HEK293 (cell line): ENCODE measurements around the gene IFNLR1.
A peak's percentile ranks its signal among the peaks of the same experiment; 100 is the strongest.

ENCODE experiments used
- CTCF ChIA-PET: fragments of 350-600 bp; formaldehyde crosslinking; extraction: SDS; loops from one replicate; lab custom pipeline; 2021; ENCODE audit warnings: antibody characterized with exemption; lab: Yijun Ruan, JAX
- POLR2A ChIA-PET: fragments of 300-600 bp; formaldehyde crosslinking; extraction: SDS; loops from one replicate; lab custom pipeline; 2020; ENCODE audit warnings: antibody characterized with exemption, inconsistent platforms; lab: Yijun Ruan, JAX
- H3K27ac ChIP-seq: fragments of 200-500 bp; sonication (Bioruptor generic); 2 replicates; pipeline ENCODE4 v1.5.1; 2014; ENCODE audit warnings: low read depth, low read length, control low read depth, inconsistent platforms; ENCODE audit errors: extremely low read depth
- H3K36me3 ChIP-seq, 2 experiments: fragments of 200-500 bp in 1 of 2; sonication (Bioruptor generic) in 1 of 2; 1 replicate in 1 of 2; 2 replicates in 1 of 2; pipeline ENCODE4 v1.5.1; 2014 to 2017; ENCODE audit warnings: inconsistent platforms in 2 of 2, low read length in 2 of 2; ENCODE audit not compliant: control insufficient read depth in 2 of 2, insufficient read depth in 1 of 2
- H3K4me1 ChIP-seq: fragments of 200-500 bp; sonication (Bioruptor generic); 2 replicates; pipeline ENCODE4 v1.5.1; 2014; ENCODE audit warnings: mild to moderate bottlenecking, low read length, inconsistent platforms; ENCODE audit not compliant: control insufficient read depth, insufficient read depth
- H3K4me3 ChIP-seq: 2 replicates; pipeline ENCODE4 v1.5.1; 2011; ENCODE audit warnings: low read depth, mild to moderate bottlenecking, control low read depth, low read length, moderate library complexity
- H3K9me3 ChIP-seq: fragments of 200-500 bp; sonication (Bioruptor generic); 2 replicates; pipeline ENCODE4 v1.5.1; 2014; ENCODE audit warnings: low read depth, low read length, inconsistent platforms; ENCODE audit not compliant: control insufficient read depth, insufficient read depth
- BCL11A ChIP-seq: fragments of 450-650 bp; formaldehyde crosslinking; IDR thresholded peaks from 2 replicates; pipeline ENCODE4 v1.5.1; 2016; ENCODE audit warnings: low read depth, missing biosample characterization, missing genetic modification characterization
- BCL11B ChIP-seq: fragments of 450-650 bp; formaldehyde crosslinking; IDR thresholded peaks from 2 replicates; pipeline ENCODE4 v1.5.1; 2016; ENCODE audit warnings: low read depth, missing biosample characterization, missing genetic modification characterization
- CTCF ChIP-seq: fragments of 450-650 bp; formaldehyde crosslinking; IDR thresholded peaks from 2 replicates; pipeline ENCODE4 v1.5.1; 2016; ENCODE audit warnings: missing biosample characterization, missing genetic modification characterization
- GLIS1 ChIP-seq: fragments of 450-650 bp; formaldehyde crosslinking; IDR thresholded peaks from 2 replicates; pipeline ENCODE4 v1.5.1; 2016; ENCODE audit warnings: missing biosample characterization, missing genetic modification characterization
- KLF1 ChIP-seq: fragments of 450-650 bp; formaldehyde crosslinking; IDR thresholded peaks from 2 replicates; pipeline ENCODE4 v1.5.1; 2016; ENCODE audit warnings: missing biosample characterization, missing genetic modification characterization
- KLF8 ChIP-seq: fragments of 450-650 bp; formaldehyde crosslinking; IDR thresholded peaks from 2 replicates; pipeline ENCODE4 v1.5.1; 2016; ENCODE audit warnings: missing biosample characterization, missing genetic modification characterization
- PRDM2 ChIP-seq: fragments of 450-650 bp; formaldehyde crosslinking; IDR thresholded peaks from 2 replicates; pipeline ENCODE4 v1.5.1; 2016; ENCODE audit warnings: missing biosample characterization, missing genetic modification characterization, borderline replicate concordance
- SP2 ChIP-seq: fragments of 450-650 bp; formaldehyde crosslinking; IDR thresholded peaks from 2 replicates; pipeline ENCODE4 v1.5.1; 2016; ENCODE audit warnings: missing biosample characterization, missing genetic modification characterization
- YY1 ChIP-seq: fragments of 450-650 bp; formaldehyde crosslinking; IDR thresholded peaks from 2 replicates; pipeline ENCODE4 v1.5.1; 2018; ENCODE audit warnings: missing biosample characterization, missing genetic modification characterization
- ZBTB8A ChIP-seq: fragments of 450-650 bp; formaldehyde crosslinking; IDR thresholded peaks from 2 replicates; pipeline ENCODE4 v1.5.1; 2016; ENCODE audit warnings: missing biosample characterization, missing genetic modification characterization
- ZFP37 ChIP-seq: fragments of 450-650 bp; formaldehyde crosslinking; IDR thresholded peaks from 2 replicates; pipeline ENCODE4 v1.5.1; 2016; ENCODE audit warnings: missing biosample characterization, missing genetic modification characterization
- ZIC2 ChIP-seq: fragments of 450-650 bp; formaldehyde crosslinking; IDR thresholded peaks from 2 replicates; pipeline ENCODE4 v1.5.1; 2016; ENCODE audit warnings: missing biosample characterization, missing genetic modification characterization
- ZNF24 ChIP-seq: fragments of 450-650 bp; formaldehyde crosslinking; IDR thresholded peaks from 2 replicates; pipeline ENCODE4 v1.5.1; 2016; ENCODE audit warnings: missing biosample characterization, missing genetic modification characterization
- ZNF335 ChIP-seq: fragments of 450-650 bp; formaldehyde crosslinking; conservative IDR thresholded peaks from 2 replicates; pipeline ENCODE4 v1.5.1; 2016; ENCODE audit warnings: missing biosample characterization, missing genetic modification characterization
- ZNF341 ChIP-seq: fragments of 450-650 bp; formaldehyde crosslinking; IDR thresholded peaks from 2 replicates; pipeline ENCODE4; 2016; ENCODE audit warnings: low read depth, missing biosample characterization, missing genetic modification characterization
- ZNF423 ChIP-seq: fragments of 450-650 bp; formaldehyde crosslinking; IDR thresholded peaks from 2 replicates; pipeline ENCODE4 v1.5.1; 2016; ENCODE audit warnings: missing biosample characterization, missing genetic modification characterization
- ZNF501 ChIP-seq: fragments of 450-650 bp; formaldehyde crosslinking; IDR thresholded peaks from 2 replicates; pipeline ENCODE4 v1.5.1; 2016; ENCODE audit warnings: missing biosample characterization, missing genetic modification characterization
- ZNF654 ChIP-seq: fragments of 450-650 bp; formaldehyde crosslinking; IDR thresholded peaks from 2 replicates; pipeline ENCODE4 v1.5.1; 2016; ENCODE audit warnings: low read depth, missing biosample characterization, missing genetic modification characterization
- TF ChIP-seq, protein P1 (sequence below): fragments of 450-650 bp; formaldehyde crosslinking; IDR thresholded peaks from 2 replicates; pipeline ENCODE4 v1.5.1; 2016; ENCODE audit warnings: missing biosample characterization, missing genetic modification characterization
- TF ChIP-seq, protein P2 (sequence below): fragments of 450-650 bp; formaldehyde crosslinking; IDR thresholded peaks from 2 replicates; pipeline ENCODE4 v1.5.1; 2016; ENCODE audit warnings: missing biosample characterization, missing genetic modification characterization
- TF ChIP-seq, protein P3 (sequence below): fragments of 450-650 bp; formaldehyde crosslinking; IDR thresholded peaks from 2 replicates; pipeline ENCODE4 v1.5.1; 2016; ENCODE audit warnings: missing biosample characterization, missing genetic modification characterization, low read depth
- TF ChIP-seq, protein P4 (sequence below): fragments of 450-650 bp; formaldehyde crosslinking; optimal IDR thresholded peaks from 2 replicates; pipeline ENCODE3; 2016; ENCODE audit warnings: missing biosample characterization, mild to moderate bottlenecking, missing genetic modification characterization

IFNLR1 gene

GRCh38 chr1:24186993-24187790, at the start of gene IFNLR1:
IFNLR1 (minus strand) TSS chr1:24187289; CDS start chr1:24187248, 41 bp downstream.
- Histone ChIP-seq H3K4me3 (peak within 1 kb of the TSS; percentile 69), H3K9me3 (no peaks in the 10 kb centered on the region), H3K4me1 (peaks cover 3% of the 10 kb centered on the region), H3K36me3 (peaks cover 3 to 5% of the 10 kb centered on the region in 2 experiments; a peak in 1 of 3 replicates), H3K27ac (peak within 1 kb of the TSS; percentile 82)
- POLR2A ChIA-PET: interaction anchor here (0.7 kb wide), 1 partner anchor 162 kb away, joined by 3 read pairs; no protein-coding TSS in a partner anchor
- CTCF ChIA-PET: interaction anchor here (0.6 to 5.7 kb wide), 9 partner anchors 12 to 230 kb away, joined by 3 to 43 read pairs (median 4); no protein-coding TSS in a partner anchor
- TF ChIP-seq ZNF501 (tag by site-specific recombination) (peak; percentile 52), ZBTB8A (tag by site-specific recombination) (0 out of 2 replicates have a peak, but pooled peaks have one; percentile 39), PRDM2 (tag by site-specific recombination) (no peak), ZNF341 (tag by site-specific recombination) (peak; percentile 52; the same call in 1 of the 2 replicates), KLF8 (tag by site-specific recombination) (peak; percentile 66), ZIC2 (tag by site-specific recombination) (peak; percentile 67; the same call in 1 of the 2 replicates), ZNF24 (tag by site-specific recombination) (peak; percentile 55; the same call in 1 of the 2 replicates), SP2 (tag by site-specific recombination) (peak; percentile 78), ZNF654 (tag by site-specific recombination) (no peak), BCL11B (tag by site-specific recombination) (no peak; the same call in 1 of the 2 replicates), ZNF335 (peak; percentile 67), GLIS1 (tag by site-specific recombination) (peak; percentile 79), YY1 (tag by site-specific recombination) (peak; percentile 17), BCL11A (tag by site-specific recombination) (0 out of 2 replicates have a peak, but pooled peaks have one; percentile 41), CTCF (tag by site-specific recombination) (no peak), KLF1 (tag by site-specific recombination) (peak; percentile 45), ZFP37 (0 out of 2 replicates have a peak, but pooled peaks have one; percentile 32), ZNF423 (peak; percentile 95)
- TF ChIP-seq, protein P1, sequence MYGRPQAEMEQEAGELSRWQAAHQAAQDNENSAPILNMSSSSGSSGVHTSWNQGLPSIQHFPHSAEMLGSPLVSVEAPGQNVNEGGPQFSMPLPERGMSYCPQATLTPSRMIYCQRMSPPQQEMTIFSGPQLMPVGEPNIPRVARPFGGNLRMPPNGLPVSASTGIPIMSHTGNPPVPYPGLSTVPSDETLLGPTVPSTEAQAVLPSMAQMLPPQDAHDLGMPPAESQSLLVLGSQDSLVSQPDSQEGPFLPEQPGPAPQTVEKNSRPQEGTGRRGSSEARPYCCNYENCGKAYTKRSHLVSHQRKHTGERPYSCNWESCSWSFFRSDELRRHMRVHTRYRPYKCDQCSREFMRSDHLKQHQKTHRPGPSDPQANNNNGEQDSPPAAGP (tag by site-specific recombination): peak; percentile 52; the same call in 1 of the 2 replicates
- TF ChIP-seq, protein P2, sequence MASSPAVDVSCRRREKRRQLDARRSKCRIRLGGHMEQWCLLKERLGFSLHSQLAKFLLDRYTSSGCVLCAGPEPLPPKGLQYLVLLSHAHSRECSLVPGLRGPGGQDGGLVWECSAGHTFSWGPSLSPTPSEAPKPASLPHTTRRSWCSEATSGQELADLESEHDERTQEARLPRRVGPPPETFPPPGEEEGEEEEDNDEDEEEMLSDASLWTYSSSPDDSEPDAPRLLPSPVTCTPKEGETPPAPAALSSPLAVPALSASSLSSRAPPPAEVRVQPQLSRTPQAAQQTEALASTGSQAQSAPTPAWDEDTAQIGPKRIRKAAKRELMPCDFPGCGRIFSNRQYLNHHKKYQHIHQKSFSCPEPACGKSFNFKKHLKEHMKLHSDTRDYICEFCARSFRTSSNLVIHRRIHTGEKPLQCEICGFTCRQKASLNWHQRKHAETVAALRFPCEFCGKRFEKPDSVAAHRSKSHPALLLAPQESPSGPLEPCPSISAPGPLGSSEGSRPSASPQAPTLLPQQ (tag by site-specific recombination): peak; percentile 48
- TF ChIP-seq, protein P3, sequence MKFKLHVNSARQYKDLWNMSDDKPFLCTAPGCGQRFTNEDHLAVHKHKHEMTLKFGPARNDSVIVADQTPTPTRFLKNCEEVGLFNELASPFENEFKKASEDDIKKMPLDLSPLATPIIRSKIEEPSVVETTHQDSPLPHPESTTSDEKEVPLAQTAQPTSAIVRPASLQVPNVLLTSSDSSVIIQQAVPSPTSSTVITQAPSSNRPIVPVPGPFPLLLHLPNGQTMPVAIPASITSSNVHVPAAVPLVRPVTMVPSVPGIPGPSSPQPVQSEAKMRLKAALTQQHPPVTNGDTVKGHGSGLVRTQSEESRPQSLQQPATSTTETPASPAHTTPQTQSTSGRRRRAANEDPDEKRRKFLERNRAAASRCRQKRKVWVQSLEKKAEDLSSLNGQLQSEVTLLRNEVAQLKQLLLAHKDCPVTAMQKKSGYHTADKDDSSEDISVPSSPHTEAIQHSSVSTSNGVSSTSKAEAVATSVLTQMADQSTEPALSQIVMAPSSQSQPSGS (tag by site-specific recombination): peak; percentile 38; the same call in 1 of the 2 replicates
- TF ChIP-seq, protein P4, sequence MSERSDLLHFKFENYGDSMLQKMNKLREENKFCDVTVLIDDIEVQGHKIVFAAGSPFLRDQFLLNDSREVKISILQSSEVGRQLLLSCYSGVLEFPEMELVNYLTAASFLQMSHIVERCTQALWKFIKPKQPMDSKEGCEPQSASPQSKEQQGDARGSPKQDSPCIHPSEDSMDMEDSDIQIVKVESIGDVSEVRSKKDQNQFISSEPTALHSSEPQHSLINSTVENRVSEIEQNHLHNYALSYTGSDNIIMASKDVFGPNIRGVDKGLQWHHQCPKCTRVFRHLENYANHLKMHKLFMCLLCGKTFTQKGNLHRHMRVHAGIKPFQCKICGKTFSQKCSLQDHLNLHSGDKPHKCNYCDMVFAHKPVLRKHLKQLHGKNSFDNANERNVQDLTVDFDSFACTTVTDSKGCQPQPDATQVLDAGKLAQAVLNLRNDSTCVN (tag by site-specific recombination): peak; percentile 86
